HepG2 (cell line): ENCODE data around the gene CYB5R2. TPM values are rescaled to one million over a fixed set of nuclear protein-coding genes. Genes with fewer than 3 reads are reported as not detected.

ENCODE experiments used
- ATAC-seq: fragments of 200-7000 bp; cut with Tn5 transposase; 3 replicates; pipeline ENCODE4 v1.9.1; 2020; ENCODE audit warnings: mild to moderate bottlenecking, moderate library complexity
- BruUV-seq: library from RNA; stranded (reverse); fragments of 400-500 nt; replicated peaks from 2 replicates; lab custom pipeline; 2021; lab: Mats Ljungman, UMichigan
- CTCF ChIA-PET: fragments of 300-600 bp; formaldehyde crosslinking; extraction: SDS; loops from one replicate; lab custom pipeline; 2021; ENCODE audit warnings: low total read pairs, inconsistent platforms, low intra/inter-chr PET ratio; lab: Yijun Ruan, JAX
- POLR2A ChIA-PET: fragments of 350-600 bp; sonication (Branson Sonifier 250); formaldehyde crosslinking; loops from one replicate; lab custom pipeline; 2020; ENCODE audit warnings: antibody characterized with exemption, inconsistent platforms; lab: Yijun Ruan, JAX
- DNase-seq: peaks from one replicate; pipeline ENCODE4 v3.0.0-alpha.2; 2015; ENCODE audit warnings: low spot score
- FAIRE-seq: peaks from 3 replicates; lab custom pipeline; 2011; peaks lifted over from hg19 to GRCh38; lab: Jason Lieb, UNC
- H2AFZ ChIP-seq: one replicate; pipeline ENCODE4 v1.6.1; 2011; ENCODE audit warnings: low read length, inconsistent platforms
- H3K27ac ChIP-seq: fragments of 300-600 bp; 3 replicates; pipeline ENCODE4 v1.8.0; 2011; ENCODE audit warnings: mixed run types, mild to moderate bottlenecking, mixed read lengths, low read length, inconsistent platforms; ENCODE audit not compliant: insufficient read depth; ENCODE audit errors: extremely low read length
- H3K27me3 ChIP-seq, 2 experiments: fragments of 200-600 bp in 1 of 2; 2 replicates in 1 of 2; 3 replicates in 1 of 2; pipeline versions ENCODE4 v1.6.0 to v1.8.0; 2011; ENCODE audit warnings: low read length in 2 of 2, mild to moderate bottlenecking in 2 of 2, moderate library complexity in 2 of 2, inconsistent platforms in 1 of 2; ENCODE audit not compliant: insufficient read depth in 2 of 2, control insufficient read depth in 1 of 2
- H3K36me3 ChIP-seq, 2 experiments: fragments of 200-600 bp in 1 of 2; replicated peaks in 1 of 2; 2 replicates in 1 of 2; 3 replicates in 1 of 2; pipeline versions ENCODE4 v1.5.1 to v1.8.0; 2011; ENCODE audit warnings: low read length in 2 of 2, inconsistent platforms in 1 of 2; ENCODE audit not compliant: insufficient read depth in 2 of 2, control insufficient read depth in 1 of 2
- H3K4me1 ChIP-seq: 2 replicates; pipeline ENCODE4 v1.5.1; 2012; ENCODE audit warnings: low read length, inconsistent platforms; ENCODE audit not compliant: insufficient read depth
- H3K4me2 ChIP-seq: 2 replicates; pipeline ENCODE4 v1.6.0; 2011; ENCODE audit warnings: low read depth, low read length, inconsistent platforms
- H3K4me3 ChIP-seq, 3 experiments: fragments of 200-600 bp in 1 of 3; sonication (generic), shearing (Covaris generic) in 1 of 3; replicated peaks in 1 of 3; 2 replicates each; pipeline ENCODE4 v1.5.1; 2011 to 2016; ENCODE audit warnings: low read length in 3 of 3, inconsistent platforms in 2 of 3, low read depth in 2 of 3, mild to moderate bottlenecking in 2 of 3, control low read depth in 1 of 3, mixed read lengths in 1 of 3; ENCODE audit not compliant: insufficient read depth in 1 of 3
- H3K79me2 ChIP-seq: one replicate; pipeline ENCODE4 v1.6.1; 2011; ENCODE audit warnings: low read length, inconsistent platforms; ENCODE audit not compliant: insufficient read depth
- H3K9ac ChIP-seq: 2 replicates; pipeline ENCODE4 v1.6.0; 2011; ENCODE audit warnings: mild to moderate bottlenecking, low read depth, low read length, inconsistent platforms; ENCODE audit not compliant: insufficient read depth
- H3K9me3 ChIP-seq: 2 replicates; pipeline ENCODE4 v1.5.1; 2012; ENCODE audit warnings: mild to moderate bottlenecking, low read length
- H4K20me1 ChIP-seq: 2 replicates; pipeline ENCODE4 v1.6.0; 2011; ENCODE audit warnings: inconsistent platforms, mild to moderate bottlenecking, low read length, moderate library complexity; ENCODE audit not compliant: insufficient read depth
- ARNT ChIP-seq: fragments of 450-650 bp; IDR thresholded peaks from 2 replicates; pipeline ENCODE4 v1.6.1; 2017
- CENPX ChIP-seq: sonication (generic); formaldehyde crosslinking; IDR thresholded peaks from 2 replicates; pipeline ENCODE4 v1.9.0; 2021; ENCODE audit warnings: mild to moderate bottlenecking, missing genetic modification reagents, moderate library complexity
- CSRNP2 ChIP-seq: sonication (generic); formaldehyde crosslinking; conservative IDR thresholded peaks from 2 replicates; pipeline ENCODE4 v1.8.0; 2022; ENCODE audit warnings: low read depth, missing genetic modification reagents
- ELF3 ChIP-seq: IDR thresholded peaks from 2 replicates; pipeline ENCODE4 v1.6.1; 2016; ENCODE audit warnings: missing genetic modification reagents, missing compliant biosample characterization
- GMEB2 ChIP-seq: IDR thresholded peaks from 2 replicates; pipeline ENCODE4 v1.6.1; 2016; ENCODE audit warnings: missing biosample characterization, missing genetic modification reagents, low read depth
- NFKBIZ ChIP-seq: IDR thresholded peaks from 2 replicates; pipeline ENCODE4 v1.6.1; 2018; ENCODE audit warnings: missing genetic modification reagents, missing compliant biosample characterization
- SAFB2 ChIP-seq: sonication (generic); formaldehyde crosslinking; IDR thresholded peaks from 2 replicates; pipeline ENCODE4 v1.5.1; 2020; ENCODE audit warnings: missing genetic modification reagents, low read depth, mild to moderate bottlenecking, borderline replicate concordance
- SMAD1 ChIP-seq: sonication (generic); formaldehyde crosslinking; IDR thresholded peaks from 2 replicates; pipeline ENCODE4 v1.4.0; 2020; ENCODE audit warnings: missing genetic modification reagents, low read depth, mild to moderate bottlenecking, borderline replicate concordance
- TCF7L2 ChIP-seq: IDR thresholded peaks from 2 replicates; pipeline ENCODE4 v1.6.1; 2011; ENCODE audit warnings: mild to moderate bottlenecking, low read depth, low read length, moderate library complexity
- ZBTB20 ChIP-seq: sonication (generic); formaldehyde crosslinking; IDR thresholded peaks from 2 replicates; pipeline ENCODE4 v1.8.1; 2023; ENCODE audit warnings: missing genetic modification reagents, low read depth, mild to moderate bottlenecking, borderline replicate concordance
- ZNF441 ChIP-seq: sonication (generic); formaldehyde crosslinking; IDR thresholded peaks from 2 replicates; pipeline ENCODE4 v1.7.0; 2021; ENCODE audit warnings: missing genetic modification reagents, borderline replicate concordance
- ZNF589 ChIP-seq: sonication (generic); formaldehyde crosslinking; conservative IDR thresholded peaks from 2 replicates; pipeline ENCODE4 v1.8.0; 2022; ENCODE audit warnings: mild to moderate bottlenecking, moderate library complexity, missing genetic modification reagents
- WGBS: methylation state at CpG from one replicate; pipeline ENCODE4 v1.1.6; 2017; ENCODE audit warnings: low lambda C conversion rate; 5-methylcytosine and 5-hydroxymethylcytosine counted together
- in situ Hi-C: cut with HindIII; loops from 2 replicates; pipeline ENCODE4 v1.10.0; 2017; ENCODE audit warnings: low pct_unique_long_range_greater_than_20kb; ENCODE audit not compliant: extremely low pct_ligation_motif_present
- intact Hi-C: fragments of 100-400 bp; cut with micrococcal nuclease; formaldehyde crosslinking; loops from one replicate; pipeline ENCODE4 v1.10.0; 2022; ENCODE audit not compliant: unreplicated experiment
- polyA plus RNA-seq, 8 experiments: library from polyadenylated mRNA; depleted of rRNA in 3 of 8; stranded (reverse) in 7 of 8; unstranded in 1 of 8; fragments of >200 nt; fragmentation: Illumina TruSeq in 4 of 8; extraction: Trizol in 4 of 8; gene quantifications; 2 replicates each; pipeline versions ENCODE4 v1.2.1 to v1.2.3, GENCODE V29; 2011 to 2016; ENCODE audit warnings: low read depth in 4 of 8, missing spikeins in 1 of 8, mixed read lengths in 1 of 8; ENCODE audit not compliant: insufficient read depth in 1 of 8
- total RNA-seq, 5 experiments: library from RNA; depleted of rRNA; stranded (reverse); fragments of >200 nt; fragmentation: Illumina TruSeq; extraction: Trizol; gene quantifications; 2 replicates each; pipeline ENCODE4 v1.2.3, GENCODE V29; 2016; ENCODE audit warnings: low read depth in 1 of 5

The CYB5R2 gene
- total and polyA plus RNA-seq, 2 of the 13 experiments (the other 11 are each of a cell fraction or from before 2014, with no cell fraction given), result 0.40 to 0.51 TPM

DNA sequence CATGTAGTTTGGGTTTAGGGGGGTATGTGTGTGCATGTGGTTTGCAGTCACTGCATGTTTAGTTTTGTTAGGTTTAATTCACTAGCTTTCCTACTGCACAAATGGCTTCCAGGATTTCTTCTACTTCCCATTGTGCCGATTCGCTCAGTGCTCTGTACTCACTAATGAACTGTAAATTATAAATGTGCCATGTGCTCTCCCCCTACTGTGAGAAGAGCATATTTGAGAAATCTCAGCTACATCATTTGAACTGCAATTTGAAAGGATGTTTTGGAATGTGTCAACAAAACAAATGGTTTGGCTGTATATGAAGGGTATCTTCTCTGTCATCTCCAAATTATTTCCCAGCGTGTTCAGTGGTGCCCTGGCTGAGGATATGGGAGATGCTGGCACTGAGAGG is 28.1 kb downstream of the CYB5R2 start:
- in situ Hi-C loops, result no loop called here
- Histone ChIP-seq H3K79me2 (no peaks in the 10 kb centered on the region), H3K4me1 (no peaks in the 10 kb centered on the region), H3K4me3 (no peak overlapping the region), H3K4me2 (no peak overlapping the region), H3K9ac (no peak overlapping the region), H3K36me3 (peaks cover 32 to 61% of the 10 kb centered on the region in 2 experiments), H2AFZ (no peak overlapping the region), H3K9me3 (no peaks in the 10 kb centered on the region), H3K27ac (no peak overlapping the region), H3K27me3 (no peaks in the 10 kb centered on the region), H4K20me1 (no peaks in the 10 kb centered on the region)
- no peak for ATAC-seq
- ChIA-PET POLR2A (no interaction called here), CTCF (no interaction called here)
- TF ChIP-seq NFKBIZ (CRISPR knock-in tag) (no peak), CENPX (CRISPR knock-in tag) (no peak), ZNF441 (CRISPR knock-in tag) (no peak), ARNT (no peak), CSRNP2 (CRISPR knock-in tag) (no peak), ELF3 (CRISPR knock-in tag) (no peak), SMAD1 (CRISPR knock-in tag) (no peak), SAFB2 (CRISPR knock-in tag) (no peak), GMEB2 (CRISPR knock-in tag) (no peak), ZNF589 (no peak), TCF7L2 (no peak), ZBTB20 (CRISPR knock-in tag) (no peak)
- WGBS, result 95% methylated on average over 3 of the region's 3 CpGs
- BruUV-seq, result no TSS peak
- no peak for FAIRE-seq
- intact Hi-C loops, result no loop called here
- no peak for DNase-seq
